DMS79 treated with DMSO at 0.1 percent for 48 hours (cell line): Measurements from ENCODE around the gene CFAP141.
A peak's percentile ranks its signal among the peaks of the same experiment; 100 is the strongest.

ENCODE experiments used
- DNase-seq: peaks from one replicate; lab custom pipeline; 2025; lab: John Stamatoyannopoulos, UW

The CFAP141 gene

DNA sequence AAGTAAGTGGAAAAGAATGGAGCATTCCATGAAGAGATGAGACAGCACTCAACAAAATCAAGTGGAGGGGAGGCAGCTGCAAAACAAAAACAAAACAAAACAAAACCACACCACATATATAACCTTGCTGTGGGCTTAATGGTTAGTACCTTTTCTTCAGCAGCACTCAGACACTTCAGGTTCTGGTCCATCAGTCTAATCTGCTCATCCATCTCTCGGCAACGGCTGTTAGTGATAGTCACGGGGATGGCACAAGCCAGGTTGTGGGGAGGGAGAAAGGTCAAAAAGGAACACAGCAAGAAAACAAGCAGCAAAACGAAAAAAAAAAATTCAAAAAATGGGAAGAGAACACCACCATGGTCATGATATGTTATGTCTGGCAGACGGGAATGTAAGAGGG is 34.3 kb downstream of the CFAP141 start:
- no peak for DNase-seq

DNA sequence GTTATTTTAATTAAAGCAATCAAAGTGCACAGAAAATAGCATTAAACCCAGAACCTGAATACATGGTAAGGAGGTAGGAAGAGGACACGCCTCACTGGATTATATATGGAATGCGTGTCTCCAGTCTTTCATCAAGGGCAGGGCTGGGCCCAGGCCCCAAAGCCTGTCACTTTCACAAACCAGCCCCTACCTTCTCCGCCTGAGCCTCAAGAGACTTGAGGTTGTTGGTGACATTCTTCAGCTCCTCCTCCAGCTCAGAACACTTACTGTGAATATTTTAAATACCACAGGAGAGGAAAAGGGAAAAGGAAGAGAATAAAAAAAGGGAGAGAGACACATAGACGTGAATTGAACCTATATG is 34.9 kb downstream of the CFAP141 start:
- DNase-seq: no peak

DNA sequence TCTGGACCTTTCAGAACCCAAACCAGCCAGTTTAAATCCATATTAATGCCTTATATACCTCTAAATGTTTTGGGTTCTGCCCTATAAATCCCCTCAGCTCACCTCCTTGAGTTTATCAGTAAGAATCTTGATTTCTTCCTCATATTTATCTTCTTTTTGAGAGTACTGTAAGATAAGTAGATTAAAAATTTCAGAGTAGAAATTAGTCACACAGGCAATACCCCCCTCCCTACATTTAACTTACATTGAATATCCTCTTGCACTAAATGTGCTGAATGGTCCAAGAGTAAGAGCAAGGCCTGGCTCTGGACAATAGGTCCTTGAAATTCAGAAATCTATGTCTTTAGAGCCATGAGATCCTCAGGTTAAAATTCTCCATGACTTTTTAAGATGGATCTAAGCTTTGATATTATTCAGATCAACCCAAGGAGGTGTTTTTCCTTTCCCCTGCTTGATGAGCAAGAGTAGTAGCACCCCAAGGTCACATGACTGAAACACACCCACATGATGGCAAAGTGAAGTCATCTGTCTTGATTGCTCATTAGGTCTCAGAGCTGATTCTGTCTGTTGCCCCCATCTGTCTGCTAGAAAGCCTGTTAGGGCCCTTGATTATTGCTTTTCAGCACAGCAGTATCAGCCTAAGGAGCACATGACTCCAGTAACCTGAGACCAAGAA is 35.4 kb downstream of the CFAP141 start:
- no peak for DNase-seq

DNA sequence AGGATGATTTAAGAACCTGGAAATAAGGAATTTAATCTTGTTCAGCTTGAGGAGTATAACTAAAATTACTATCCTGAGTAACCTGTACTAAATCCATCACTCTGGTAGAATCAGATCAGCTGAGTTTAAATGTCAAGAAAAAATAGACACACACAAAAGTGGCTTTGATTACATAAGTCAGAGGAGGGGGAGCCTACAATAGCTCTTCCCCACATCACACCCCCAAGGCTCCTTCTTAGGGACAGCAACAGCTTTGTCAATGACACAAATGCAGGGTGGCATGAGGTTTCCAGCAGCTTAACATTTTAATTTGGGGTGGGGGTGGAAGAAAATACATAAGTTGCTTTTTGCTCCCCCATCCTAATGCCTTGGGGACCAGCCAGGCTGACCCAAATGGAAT is 38.7 kb downstream of the CFAP141 start:
- DNase-seq: no peak

DNA sequence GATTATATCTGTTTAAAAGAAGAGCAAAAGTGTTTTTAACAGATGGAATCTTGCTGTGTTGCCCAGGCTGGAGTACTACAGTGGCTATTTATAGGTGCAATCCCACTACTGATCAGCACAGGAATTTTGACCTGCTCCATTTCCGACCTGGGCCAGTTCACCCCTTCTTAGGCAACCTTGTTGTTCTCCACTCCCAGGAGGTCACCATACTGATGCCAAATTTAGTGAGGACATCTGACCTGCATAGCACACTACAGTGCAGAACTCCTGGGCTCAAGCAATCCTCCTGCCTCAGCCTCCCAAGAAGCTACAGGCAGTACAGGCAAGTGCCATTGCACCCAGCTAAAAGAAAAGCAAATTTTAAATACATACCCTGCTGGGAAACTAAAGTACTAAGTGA is 39.9 kb downstream of the CFAP141 start:
- DNase-seq: no peak

DNA sequence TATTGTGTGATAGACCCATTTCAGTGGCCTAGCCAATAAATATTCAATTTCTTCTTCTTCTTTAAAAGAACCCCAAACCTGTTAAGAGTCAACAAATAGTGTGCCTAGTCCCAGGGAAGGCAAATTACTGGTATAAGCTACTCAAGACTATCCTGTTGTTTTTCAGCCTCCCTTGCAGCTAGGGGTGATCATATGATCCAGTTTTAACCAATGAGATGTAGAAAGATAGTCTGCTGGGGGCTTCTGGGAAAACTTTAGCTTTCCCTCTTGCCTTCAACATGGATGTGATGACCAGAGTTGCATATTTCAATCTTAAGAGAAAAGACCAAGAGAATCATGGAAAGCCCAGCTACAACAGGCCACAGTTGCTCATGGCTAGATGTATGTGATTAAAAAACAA is 46.6 kb downstream of the CFAP141 start:
- DNase-seq: no peak

DNA sequence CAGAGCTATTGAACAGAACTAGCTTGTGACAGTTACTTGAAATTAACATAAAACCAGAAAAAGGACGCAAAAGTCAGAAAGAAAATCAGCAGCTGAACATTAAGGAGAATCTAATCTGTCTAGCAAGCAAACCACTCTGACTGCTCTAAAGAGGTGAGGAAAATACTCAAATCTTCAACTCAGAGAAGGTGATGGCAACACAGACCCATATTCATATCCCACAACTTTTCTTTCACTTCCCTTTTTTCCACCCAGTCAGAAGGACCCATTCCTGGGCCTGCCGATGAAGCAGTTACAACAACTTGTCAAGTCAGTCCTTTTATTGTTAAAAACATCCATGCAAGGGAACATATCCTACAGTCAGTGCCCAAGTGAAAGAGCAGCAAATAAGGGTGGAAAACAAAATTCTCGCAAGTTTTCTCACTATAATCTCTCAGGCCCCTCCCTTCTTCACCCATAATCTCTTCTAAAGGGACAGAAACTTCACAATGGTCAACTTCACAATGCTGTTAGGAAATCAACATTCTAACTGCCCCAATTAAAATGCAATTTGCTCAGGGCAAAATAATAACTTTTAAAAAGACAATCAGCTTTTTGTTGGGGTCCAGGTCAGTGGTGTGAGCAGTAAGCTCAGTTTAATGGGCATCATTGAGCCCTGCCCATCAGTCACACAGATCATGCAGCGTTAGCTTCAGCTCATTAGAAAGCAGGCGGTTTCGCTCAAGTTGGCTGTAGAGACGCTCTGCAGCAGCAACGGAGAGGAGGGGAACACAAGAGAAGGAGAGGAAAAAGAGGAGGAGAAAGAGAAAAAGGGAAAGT is 47.6 kb downstream of the CFAP141 start:
- DNase-seq: no peak

DNA sequence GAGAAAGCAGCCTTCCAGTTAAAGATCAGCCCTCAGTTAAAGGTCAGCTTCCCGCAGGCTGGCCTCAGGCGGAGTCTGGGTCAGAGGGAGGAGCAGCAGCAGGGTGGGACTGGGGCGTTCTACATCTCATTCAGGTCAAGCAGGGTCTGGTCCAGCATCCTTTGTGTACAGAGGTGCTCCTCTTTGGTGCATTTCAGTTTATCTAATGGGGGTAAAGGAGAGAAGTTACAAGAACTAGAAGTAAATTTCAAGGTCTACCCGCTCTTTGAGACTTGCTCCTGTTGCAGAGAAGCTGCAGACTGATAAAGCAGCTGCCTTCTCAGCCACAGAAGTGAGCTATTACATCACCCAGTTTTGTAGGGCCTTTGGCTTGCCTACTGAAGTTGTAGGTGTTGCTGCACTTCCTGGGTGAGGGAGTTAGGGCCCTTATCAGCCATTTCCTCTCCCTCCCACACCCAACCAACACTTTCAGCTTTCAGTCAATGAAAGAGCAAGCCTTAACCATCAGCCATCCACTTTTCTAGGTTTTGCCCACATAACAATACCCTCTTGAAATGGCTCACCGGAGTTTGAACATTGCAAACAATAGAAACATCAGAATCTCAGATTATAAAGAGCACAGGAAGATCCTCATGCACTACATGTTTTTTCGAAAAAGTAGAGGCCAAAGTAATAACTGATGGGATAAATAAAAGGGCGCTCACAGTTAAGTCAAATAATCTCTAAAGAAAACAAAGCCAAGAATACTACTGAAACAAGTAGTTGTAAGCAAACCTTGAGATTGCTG is 48.4 kb downstream of the CFAP141 start:
- DNase-seq: no peak

DNA sequence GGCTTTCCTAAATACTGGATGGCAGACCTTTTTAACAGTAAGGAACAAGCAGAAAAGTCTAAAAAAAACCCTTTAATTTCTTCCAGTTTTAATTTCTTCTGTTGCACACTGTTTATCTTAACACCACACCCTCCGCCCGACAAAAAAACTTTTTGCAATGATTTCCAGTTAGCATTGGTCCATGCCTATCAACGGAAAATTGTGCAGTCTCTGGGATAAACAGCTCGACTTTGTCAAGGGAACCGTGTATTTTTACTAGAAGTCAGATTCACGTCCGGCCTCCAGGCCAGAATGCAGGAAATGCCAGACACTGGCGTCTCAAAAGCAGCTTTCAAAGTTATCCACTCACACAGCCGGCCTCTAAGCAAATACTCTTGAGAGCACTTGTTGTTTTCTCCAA is 50.9 kb downstream of the CFAP141 start:
- peak; percentile 31 for DNase-seq

DNA sequence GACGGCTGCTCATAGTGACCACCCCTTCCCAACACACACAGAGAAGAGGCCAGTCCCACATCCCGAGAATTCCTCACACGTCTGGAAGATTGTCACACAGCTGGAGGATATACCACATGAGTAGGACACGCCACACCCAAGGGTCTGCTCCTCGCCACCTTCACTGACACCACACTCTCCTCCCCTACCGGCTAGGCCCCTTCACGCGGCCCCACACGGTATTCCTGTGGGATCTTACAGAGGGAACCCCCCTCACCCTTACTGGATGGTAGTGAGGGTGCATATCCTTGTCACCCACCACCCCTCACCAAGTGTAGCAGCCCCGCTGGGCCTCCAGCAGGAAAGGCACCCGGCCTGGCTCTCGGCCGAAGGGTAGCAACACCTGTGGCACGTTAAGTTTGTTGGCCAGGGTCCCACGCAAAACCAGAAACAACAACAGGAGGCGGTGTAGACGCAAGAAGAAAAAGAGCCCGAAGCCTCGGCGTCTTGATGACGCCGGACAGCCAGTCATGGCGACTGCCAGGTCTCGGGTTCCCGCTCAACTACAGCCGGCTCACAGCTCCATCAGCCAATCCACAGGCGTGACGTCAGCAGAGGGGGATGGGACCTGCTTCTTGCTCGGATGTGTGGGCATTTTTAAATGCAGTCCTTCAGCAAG is 51.5 kb downstream of the CFAP141 start, which contains the start of gene NUP210L:
Gene NUP210L, minus strand, starts transcription at position 540 of the 658 bp plus-strand sequence.
- no peak for DNase-seq

DNA sequence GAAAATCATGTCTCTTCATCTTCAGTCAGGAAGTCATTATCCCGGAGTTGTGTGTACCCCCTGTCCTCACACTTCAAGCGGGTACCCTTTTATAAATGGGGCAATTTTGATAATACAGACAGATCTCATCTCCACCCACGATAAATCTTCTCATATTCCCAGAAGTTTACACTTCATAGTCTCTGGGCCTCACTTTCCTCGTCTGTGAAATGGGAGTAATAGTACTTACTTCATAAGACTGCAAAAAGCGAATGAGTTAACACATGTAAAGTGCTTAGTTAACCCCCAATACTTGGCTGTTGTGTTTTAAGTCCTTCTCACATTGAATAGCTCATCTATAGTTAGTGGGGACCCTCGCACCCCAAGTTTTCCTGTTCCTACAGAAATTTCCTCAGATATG is 52.1 kb downstream of the CFAP141 start:
- no peak for DNase-seq

DNA sequence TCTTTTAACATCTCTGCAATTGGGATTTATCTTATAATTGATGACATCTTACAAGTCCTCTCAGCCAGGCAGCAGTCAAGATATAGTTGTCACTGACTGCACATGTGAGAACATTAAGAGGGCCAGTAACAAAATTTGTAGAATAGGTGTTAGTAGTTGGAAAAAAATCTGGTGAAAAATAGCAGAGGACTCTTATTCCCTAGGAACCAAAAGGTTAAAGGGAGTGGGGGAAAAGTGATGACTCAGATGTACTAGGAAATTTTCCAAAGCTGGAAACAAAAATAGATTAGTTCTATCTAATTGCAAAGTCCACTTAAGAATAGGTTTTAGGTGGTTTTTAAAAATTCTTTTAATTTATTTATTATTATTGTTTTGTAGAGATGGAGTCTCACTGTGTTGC is 54.8 kb downstream of the CFAP141 start:
- no peak for DNase-seq
